Mucosa of stomach (tissue), 1 donor: Measurements from ENCODE around the gene NXT2.
A peak's percentile ranks its signal among the peaks of the same experiment; 100 is the strongest.

Experiments
- H3K27me3 ChIP-seq: one replicate; pipeline ENCODE4 v1.7.0; 2013; ENCODE audit warnings: mild to moderate bottlenecking, low read length; ENCODE audit not compliant: control insufficient read depth, insufficient read depth
- H3K36me3 ChIP-seq: one replicate; pipeline ENCODE4 v1.7.0; 2013; ENCODE audit warnings: low read length; ENCODE audit not compliant: control insufficient read depth, insufficient read depth
- H3K4me1 ChIP-seq: one replicate; pipeline ENCODE4 v1.7.0; 2013; ENCODE audit warnings: mild to moderate bottlenecking, low read length; ENCODE audit not compliant: control insufficient read depth, insufficient read depth
- H3K4me3 ChIP-seq: one replicate; pipeline ENCODE4 v1.7.0; 2013; ENCODE audit warnings: low read length
- H3K9ac ChIP-seq: one replicate; pipeline ENCODE4 v1.7.0; 2013; ENCODE audit warnings: mild to moderate bottlenecking, low read length, moderate library complexity
- H3K9me3 ChIP-seq: one replicate; pipeline ENCODE4 v1.7.0; 2013; ENCODE audit warnings: mild to moderate bottlenecking, low read length, moderate library complexity; ENCODE audit not compliant: control insufficient read depth
- donor health status: Pancreatic carcinoma.

The NXT2 gene

DNA sequence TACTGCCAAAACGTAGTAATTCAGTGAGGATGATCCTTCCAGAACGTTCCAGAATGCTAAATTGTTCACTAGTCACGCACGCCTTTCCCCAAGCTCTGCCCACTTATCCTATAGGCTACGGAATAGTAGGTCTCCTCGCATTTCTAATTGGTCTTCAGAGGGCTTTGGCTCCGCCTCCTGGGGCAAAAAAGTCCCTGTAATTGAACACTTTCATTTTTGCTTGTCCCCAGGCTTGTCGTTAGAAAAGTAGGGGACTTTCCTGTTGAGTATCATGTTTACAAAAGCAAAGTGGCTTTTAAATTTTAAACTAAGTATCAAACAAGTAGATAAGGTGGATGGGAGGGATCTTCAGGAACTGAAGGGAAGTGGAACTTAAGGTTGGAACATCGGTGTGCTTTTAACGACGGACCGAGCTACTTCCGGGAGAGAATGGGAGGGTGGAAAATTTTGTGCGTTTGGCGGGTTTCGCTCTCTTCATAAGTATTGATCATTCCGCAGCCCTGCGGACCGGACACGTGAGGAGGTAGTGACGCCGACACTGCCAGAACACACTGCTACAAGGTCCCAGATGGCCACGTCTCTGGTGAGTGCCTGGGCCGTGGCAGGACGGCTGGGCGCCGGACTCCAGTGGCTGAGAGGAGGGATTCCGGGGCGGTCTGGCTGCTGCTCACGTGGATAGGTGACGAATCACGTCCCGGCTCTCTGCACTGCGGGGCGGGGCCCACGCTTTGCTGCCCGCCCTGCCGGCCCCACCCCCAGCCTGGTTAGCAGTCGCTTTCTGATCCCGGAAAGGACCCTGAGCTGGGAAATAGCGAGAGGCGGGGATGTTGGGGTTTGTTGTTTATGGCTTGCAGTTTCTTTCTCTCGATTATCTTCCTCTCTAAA, at the start of gene NXT2:
NXT2 (plus strand) TSS at position 406 of the 885 bp plus-strand sequence; CDS start at position 569, 163 bp downstream.
- peak within 1 kb of the TSS; percentile 87 for H3K4me3 ChIP-seq
- peak within 1 kb of the TSS; percentile 64 for H3K9ac ChIP-seq
- H3K4me1 ChIP-seq, result no peaks in the 10 kb centered on the region
- H3K27me3 ChIP-seq, result no peaks in the 10 kb centered on the region
- H3K9me3 ChIP-seq, result no peaks in the 10 kb centered on the region
- H3K36me3 ChIP-seq, result no peaks in the 10 kb centered on the region

DNA sequence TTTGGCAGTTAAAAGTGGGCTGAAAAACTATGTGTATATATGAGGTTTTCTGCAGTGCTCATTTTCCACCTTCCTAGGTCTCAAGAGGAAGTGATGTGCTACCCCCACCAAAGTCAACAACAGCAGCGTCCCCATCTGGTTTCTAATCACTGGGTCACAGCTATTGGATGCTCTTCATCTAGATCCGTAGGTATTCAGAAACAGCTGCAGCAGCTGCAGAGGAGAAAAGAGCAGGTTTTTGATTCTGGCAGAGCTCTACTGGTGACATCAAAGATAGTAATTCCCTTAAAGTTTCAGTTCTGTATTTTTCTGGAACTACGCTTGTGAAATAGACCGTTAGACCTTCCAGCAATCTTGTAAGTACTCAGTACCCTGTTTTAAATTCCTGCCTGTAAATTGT, 49.0 kb upstream of the NXT2 start:
- Histone ChIP-seq H3K36me3 (no peaks in the 10 kb centered on the region), H3K9me3 (no peaks in the 10 kb centered on the region), H3K9ac (no peak overlapping the region), H3K4me3 (no peak overlapping the region), H3K27me3 (no peaks in the 10 kb centered on the region), H3K4me1 (no peaks in the 10 kb centered on the region)

DNA sequence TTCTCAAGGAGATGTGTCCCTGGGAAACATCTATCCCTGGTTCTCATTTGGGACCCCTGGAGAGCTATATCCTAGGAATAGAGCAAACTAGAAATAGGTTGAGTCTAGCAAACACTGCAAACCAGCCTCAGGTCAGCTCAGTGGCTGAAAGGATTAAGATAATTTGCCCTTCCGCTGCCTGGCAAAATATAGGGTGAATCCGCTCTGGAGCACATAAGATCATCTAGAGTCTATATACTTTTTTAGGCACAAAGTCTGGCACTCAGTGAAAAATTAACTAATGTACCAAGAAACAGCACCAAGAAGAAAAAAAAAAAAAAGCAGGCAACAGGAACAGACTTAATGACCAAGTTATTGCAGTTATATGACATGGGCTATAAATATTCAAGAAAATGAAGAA, 47.5 kb upstream of the NXT2 start:
- no peaks in the 10 kb centered on the region for H3K4me1 ChIP-seq
- H3K9ac ChIP-seq, result no peak overlapping the region
- no peaks in the 10 kb centered on the region for H3K27me3 ChIP-seq

DNA sequence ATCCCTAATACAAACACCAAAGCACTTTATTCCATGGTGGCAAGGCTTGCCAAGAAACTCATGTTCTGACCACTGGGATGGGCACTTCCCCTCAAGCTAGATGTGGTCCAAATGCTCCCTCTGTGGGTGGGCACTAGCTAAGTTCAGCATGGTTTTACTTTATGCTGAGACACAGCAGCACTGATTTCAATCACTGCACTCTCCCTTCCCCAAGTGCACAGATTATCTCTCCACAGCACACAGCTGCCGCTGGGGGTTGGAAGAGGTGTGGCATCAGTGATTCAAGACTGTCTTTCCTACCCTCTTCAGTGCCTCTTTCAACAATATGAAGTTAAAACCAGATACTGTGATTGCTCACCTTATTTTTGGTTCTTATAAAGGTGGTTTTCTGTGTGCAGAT, 38.2 kb upstream of the NXT2 start:
- Histone ChIP-seq H3K4me3 (no peak overlapping the region), H3K9ac (no peak overlapping the region), H3K36me3 (no peaks in the 10 kb centered on the region), H3K9me3 (no peaks in the 10 kb centered on the region), H3K4me1 (no peaks in the 10 kb centered on the region), H3K27me3 (no peaks in the 10 kb centered on the region)

More for the DNA sequence above, 47.5 kb upstream of the NXT2 start:
- Histone ChIP-seq H3K36me3 (no peaks in the 10 kb centered on the region), H3K9me3 (no peaks in the 10 kb centered on the region), H3K4me3 (no peak overlapping the region)

DNA sequence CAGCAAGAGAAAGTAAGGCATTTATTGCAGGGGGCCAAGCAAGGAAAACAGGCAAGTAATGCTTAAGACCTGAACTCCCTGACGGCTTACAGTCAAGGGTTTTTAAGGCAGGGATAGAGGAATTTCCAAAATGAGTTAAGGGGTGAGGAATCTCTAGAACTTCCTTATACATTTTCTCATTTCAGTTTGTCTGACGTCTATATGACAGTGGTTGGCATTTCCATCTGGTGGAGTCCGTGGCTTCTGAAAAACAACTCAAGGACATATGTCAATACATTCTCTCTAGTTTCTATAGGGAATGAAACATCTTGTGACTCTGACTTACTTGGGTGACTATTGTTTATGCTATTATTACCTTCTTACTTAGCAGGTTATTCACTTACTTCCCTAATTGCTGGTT, 35.5 kb upstream of the NXT2 start:
- H3K27me3 ChIP-seq, result no peaks in the 10 kb centered on the region
- H3K4me3 ChIP-seq, result no peak overlapping the region
- no peak overlapping the region for H3K9ac ChIP-seq
- H3K4me1 ChIP-seq, result no peaks in the 10 kb centered on the region
- no peaks in the 10 kb centered on the region for H3K9me3 ChIP-seq
- H3K36me3 ChIP-seq, result no peaks in the 10 kb centered on the region

DNA sequence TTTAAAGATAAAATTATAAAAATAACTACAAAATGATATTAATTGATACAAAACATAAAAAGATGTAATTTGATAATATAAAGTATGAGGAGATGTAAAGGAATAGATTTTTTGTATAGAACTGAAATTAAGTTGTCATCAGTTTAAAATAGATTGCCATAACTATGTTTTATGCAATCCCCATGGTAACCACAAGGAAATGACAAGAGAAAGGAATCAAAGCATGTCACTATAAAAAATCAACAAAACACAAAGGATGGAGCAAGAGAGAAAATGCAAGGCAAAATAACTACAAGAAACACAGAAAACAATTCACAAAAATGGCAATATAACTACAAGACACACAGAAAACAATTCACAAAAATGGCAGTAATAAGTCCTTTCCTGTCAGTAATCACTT, 27.7 kb upstream of the NXT2 start:
- H3K9me3 ChIP-seq, result no peaks in the 10 kb centered on the region
- H3K4me1 ChIP-seq, result no peaks in the 10 kb centered on the region
- H3K4me3 ChIP-seq, result no peak overlapping the region
- H3K36me3 ChIP-seq, result no peaks in the 10 kb centered on the region
- H3K27me3 ChIP-seq, result no peaks in the 10 kb centered on the region
- H3K9ac ChIP-seq, result no peak overlapping the region

DNA sequence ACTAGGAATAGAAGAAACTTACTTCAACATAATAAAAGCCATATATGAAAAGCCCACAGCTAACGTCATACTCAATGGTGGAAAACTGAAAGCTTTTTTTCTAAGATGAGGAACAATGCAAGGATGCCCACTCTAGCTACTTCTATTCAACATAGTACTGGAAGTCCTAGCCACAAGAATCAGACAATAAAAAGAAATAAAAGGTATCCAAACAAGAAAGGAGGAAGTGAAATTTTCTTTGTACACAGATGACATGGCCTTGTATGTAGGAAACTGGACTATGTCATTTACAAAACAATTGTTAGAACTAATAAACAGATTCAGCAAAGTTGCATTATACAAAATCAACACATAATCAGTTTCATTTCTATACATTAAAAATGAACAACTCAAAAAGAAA, 25.5 kb upstream of the NXT2 start:
- H3K9ac ChIP-seq, result no peak overlapping the region
- H3K9me3 ChIP-seq, result no peaks in the 10 kb centered on the region
- no peaks in the 10 kb centered on the region for H3K27me3 ChIP-seq
- H3K4me1 ChIP-seq, result no peaks in the 10 kb centered on the region
- H3K4me3 ChIP-seq, result no peak overlapping the region
- no peaks in the 10 kb centered on the region for H3K36me3 ChIP-seq

DNA sequence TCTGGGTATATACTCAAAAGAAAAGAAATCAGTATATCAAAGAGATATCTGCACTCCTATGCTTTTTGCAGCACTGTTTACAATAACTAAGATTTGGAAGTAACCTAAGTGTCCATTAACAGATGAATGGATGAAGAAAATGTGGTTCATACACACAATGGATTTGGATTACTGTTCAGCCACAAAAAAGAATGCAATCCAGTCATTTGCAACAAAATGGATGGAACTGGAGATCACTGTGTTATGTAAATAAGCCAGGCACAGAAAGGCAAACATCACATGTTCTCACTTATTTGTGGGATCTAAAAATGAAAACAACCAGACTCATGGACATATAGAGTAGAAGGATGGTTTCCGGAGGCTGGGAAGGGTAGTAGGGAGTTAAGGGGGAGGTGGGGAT, 17.6 kb upstream of the NXT2 start:
- H3K9me3 ChIP-seq, result no peaks in the 10 kb centered on the region
- no peaks in the 10 kb centered on the region for H3K27me3 ChIP-seq
- no peak overlapping the region for H3K4me3 ChIP-seq

DNA sequence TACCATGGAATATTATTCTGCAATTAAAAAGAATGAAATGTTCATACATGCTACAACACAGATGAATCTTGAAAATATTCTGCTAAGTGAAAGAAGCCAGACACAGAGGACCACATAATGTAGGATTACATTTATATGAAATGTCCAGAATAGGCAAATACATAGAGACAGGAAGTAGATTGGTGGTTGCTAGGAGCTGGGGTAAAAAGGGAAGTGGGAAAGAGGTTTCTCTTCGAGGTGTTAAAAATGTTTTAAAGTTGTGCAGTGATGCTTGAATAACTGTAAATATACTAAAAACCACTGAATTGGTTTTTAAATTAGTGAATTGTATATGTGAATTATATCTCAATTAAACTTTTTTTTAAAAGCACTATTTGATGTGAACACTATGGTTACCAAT, 3.6 kb upstream of the NXT2 start:
- H3K27me3 ChIP-seq, result no peaks in the 10 kb centered on the region
- no peaks in the 10 kb centered on the region for H3K36me3 ChIP-seq
- no peaks in the 10 kb centered on the region for H3K4me1 ChIP-seq

More for the DNA sequence above, 17.6 kb upstream of the NXT2 start:
- H3K9ac ChIP-seq, result no peak overlapping the region
- no peaks in the 10 kb centered on the region for H3K4me1 ChIP-seq
- no peaks in the 10 kb centered on the region for H3K36me3 ChIP-seq

DNA sequence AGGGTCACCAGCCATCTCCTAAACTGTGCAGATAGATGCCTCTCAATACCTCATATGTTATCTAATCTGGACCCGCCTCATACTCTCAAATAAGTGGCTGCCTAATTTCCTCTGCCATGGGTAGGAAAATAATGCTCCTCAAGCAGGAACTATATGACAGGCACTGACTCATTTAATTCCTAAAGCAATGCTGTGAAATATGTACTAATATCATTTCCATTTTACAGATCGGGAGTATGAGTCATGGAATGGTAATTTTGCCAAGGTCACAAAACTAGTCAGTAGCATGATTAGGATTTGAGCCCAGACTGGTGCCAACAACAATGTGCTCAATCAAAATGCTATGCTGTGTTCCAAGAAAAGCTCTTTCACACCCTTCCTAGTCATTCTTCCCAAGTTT, 3.0 kb upstream of the NXT2 start:
- no peaks in the 10 kb centered on the region for H3K9me3 ChIP-seq
- no peaks in the 10 kb centered on the region for H3K4me1 ChIP-seq
- no peak overlapping the region for H3K4me3 ChIP-seq
- H3K36me3 ChIP-seq, result no peaks in the 10 kb centered on the region
- H3K9ac ChIP-seq, result no peak overlapping the region
- no peaks in the 10 kb centered on the region for H3K27me3 ChIP-seq

More for the DNA sequence above, 3.6 kb upstream of the NXT2 start:
- no peak overlapping the region for H3K9ac ChIP-seq
- H3K9me3 ChIP-seq, result no peaks in the 10 kb centered on the region
- H3K4me3 ChIP-seq, result no peak overlapping the region

DNA sequence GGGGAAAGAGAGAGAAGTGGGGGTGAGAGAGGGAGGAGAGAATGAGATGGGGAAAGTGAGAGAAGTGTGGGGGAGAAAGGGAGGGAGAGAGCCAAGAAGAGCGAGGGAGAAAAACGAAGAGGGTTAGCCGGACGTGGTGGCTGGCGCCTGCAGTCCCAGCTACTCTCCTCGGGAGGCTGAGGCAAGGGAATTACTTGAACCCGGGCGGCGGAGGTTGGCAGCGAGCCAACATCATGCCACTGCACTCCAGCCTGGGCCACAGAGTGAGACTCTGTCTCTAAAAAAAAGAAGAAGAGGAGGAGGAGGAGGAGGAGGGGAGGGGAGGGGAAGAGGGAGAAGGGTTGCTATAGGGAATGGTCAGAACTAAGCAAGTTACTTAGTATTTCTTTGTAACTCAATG, 1.7 kb upstream of the NXT2 start:
- no peaks in the 10 kb centered on the region for H3K27me3 ChIP-seq
- H3K4me1 ChIP-seq, result no peaks in the 10 kb centered on the region
- no peak overlapping the region for H3K4me3 ChIP-seq
- no peak overlapping the region for H3K9ac ChIP-seq
- H3K9me3 ChIP-seq, result no peaks in the 10 kb centered on the region
- H3K36me3 ChIP-seq, result no peaks in the 10 kb centered on the region

DNA sequence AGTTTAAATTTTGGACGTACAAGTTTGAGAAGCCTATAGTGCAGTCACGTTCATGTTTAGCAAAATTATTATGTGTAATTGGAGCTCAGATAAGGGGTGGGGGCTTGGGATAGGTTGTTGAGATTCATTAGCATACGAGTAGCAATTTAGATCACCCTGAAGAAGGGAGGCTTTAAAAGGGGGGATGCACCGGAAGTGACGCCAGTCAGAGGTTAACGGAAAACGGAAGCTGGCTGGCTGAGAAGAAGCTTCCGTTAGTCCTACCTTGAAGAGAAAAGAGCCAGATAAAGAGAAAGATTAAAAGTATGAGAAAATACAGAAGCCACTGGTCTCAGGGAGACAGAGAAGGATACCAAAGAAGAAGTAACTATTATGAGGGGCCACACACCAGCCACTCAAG, 1.1 kb upstream of the NXT2 start:
- no peaks in the 10 kb centered on the region for H3K4me1 ChIP-seq
- no peak overlapping the region for H3K9ac ChIP-seq
- H3K9me3 ChIP-seq, result no peaks in the 10 kb centered on the region
- no peaks in the 10 kb centered on the region for H3K27me3 ChIP-seq
- H3K4me3 ChIP-seq, result no peak overlapping the region
- no peaks in the 10 kb centered on the region for H3K36me3 ChIP-seq

DNA sequence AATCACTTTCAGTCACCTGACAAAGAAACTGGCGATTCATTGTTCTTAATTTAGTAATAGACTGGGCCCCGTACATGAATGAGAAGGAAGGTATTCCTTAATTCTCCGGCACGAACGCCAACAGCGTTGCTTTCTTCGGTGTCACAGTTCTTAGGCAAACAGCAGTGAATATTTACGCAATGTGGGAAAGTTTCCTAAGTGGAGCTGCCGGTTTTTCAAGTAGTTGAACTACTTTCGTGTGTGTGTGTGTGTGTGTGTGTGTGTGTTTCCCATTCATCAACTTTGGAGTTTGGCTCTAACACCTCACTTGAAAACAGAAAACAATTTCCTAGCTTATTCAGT, 651 bp downstream of the NXT2 start:
- Histone ChIP-seq H3K36me3 (no peaks in the 10 kb centered on the region), H3K4me1 (no peaks in the 10 kb centered on the region), H3K9ac (peak overlapping the region; percentile 64), H3K9me3 (no peaks in the 10 kb centered on the region), H3K4me3 (peak overlapping the region; percentile 87), H3K27me3 (no peaks in the 10 kb centered on the region)
